NCI-H460 (cell line): ENCODE data around the gene NAA35. TPM values are rescaled to one million over a fixed set of nuclear protein-coding genes. Genes with fewer than 3 reads are reported as not detected.

Experiments used
- DNase-seq: peaks from one replicate; pipeline ENCODE4 v3.0.0-alpha.2; 2016; ENCODE audit warnings: low read depth; ENCODE audit errors: extremely low read depth
- total RNA-seq: library from RNA; depleted of rRNA; stranded (reverse); fragments of >200 nt; shearing (Covaris generic); gene quantifications from 2 replicates; pipeline ENCODE4 v1.2.3, GENCODE V29; 2014; rRNA removed

NAA35 gene
- total RNA-seq, 1 experiment from 2014 or later = 32.8 TPM

DNA sequence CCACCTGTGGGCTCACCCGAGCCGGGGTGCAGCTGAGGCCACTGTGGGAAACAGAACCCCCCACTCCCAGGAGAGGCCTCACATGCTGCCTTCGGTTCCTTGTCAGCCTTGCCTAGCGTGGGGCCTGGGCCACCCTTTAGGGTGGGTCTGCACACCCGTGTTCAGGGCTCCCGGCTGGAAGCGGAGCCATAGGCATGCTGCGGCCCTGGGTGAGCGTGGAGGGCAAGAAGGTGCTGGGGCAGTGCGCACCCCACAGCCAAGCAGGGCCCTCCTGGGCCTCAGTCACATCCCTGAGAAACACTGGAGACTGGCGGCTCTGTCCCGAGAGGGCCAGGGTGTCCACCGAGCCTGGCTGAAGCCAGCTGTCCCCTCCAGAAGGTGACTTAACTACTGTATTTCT, 116.5 kb downstream of the NAA35 start:
- DNase-seq = no peak

- no peak for DNase-seq
Measured at GRCh38 chr9:86061972-86062739, 121.2 kb downstream of the NAA35 start.

GRCh38 chr9:86062845-86063693, 122.1 kb downstream of the NAA35 start:
- no peak for DNase-seq

DNA sequence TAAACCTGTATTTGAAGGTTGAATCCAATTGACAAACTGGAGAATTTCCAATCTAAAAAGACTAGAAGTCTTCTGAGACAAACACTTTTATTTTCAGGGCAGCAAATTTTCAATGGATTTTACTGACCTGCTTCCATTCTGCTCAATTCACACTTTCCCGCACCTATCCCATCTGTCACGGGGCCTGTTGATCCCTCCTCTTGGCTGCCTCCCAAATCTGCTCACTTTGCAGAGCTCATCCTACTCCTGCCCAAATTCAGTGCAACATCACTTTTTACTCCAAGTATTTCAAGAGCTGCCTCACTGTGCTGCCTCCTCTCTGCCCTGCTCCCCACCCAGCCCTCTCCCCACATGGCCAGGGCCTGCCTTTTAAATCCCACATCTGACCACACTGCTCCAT, 123.3 kb downstream of the NAA35 start:
- DNase-seq = no peak

GRCh38 chr9:86069206-86069869, 128.4 kb downstream of the NAA35 start:
- no peak for DNase-seq

Other genes starting within 250 kb of the NAA35 start
- 35.1 and 38.3 TPM in 2 replicates for gene AGTPBP1, start 199.2 kb upstream of the NAA35 start, total RNA-seq
- 91.4 and 111 TPM in 2 replicates for gene GOLM1, start 158.4 kb downstream of the NAA35 start, total RNA-seq